HG02678 (cell line): ENCODE measurements around the gene PRMT1.
A peak's percentile ranks its signal among the peaks of the same experiment; 100 is the strongest.

Source experiments
- ATAC-seq: cut with Tn5 transposase; IDR thresholded peaks from one replicate; pipeline ENCODE4 v1.9.1; 2021; ENCODE audit warnings: mild to moderate bottlenecking, moderate library complexity; ENCODE audit not compliant: unreplicated experiment

PRMT1 gene

DNA sequence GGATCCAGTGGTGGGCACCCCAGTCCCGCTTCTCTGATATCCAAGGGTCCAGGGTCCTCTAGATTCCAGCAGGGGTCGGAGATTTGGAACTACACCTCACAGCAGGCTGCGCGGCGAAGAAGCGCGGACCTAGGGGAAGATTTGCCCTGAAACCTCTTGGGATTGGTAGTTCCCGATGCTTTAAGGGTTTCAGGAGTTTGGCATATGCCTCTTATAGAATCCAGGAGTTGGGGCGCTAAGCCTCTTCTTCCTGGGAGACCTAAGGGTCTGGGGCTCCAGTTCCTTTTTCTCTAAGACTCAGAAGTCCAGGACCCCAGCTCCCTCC is 11.0 kb upstream of the PRMT1 start:
- no peak for ATAC-seq

DNA sequence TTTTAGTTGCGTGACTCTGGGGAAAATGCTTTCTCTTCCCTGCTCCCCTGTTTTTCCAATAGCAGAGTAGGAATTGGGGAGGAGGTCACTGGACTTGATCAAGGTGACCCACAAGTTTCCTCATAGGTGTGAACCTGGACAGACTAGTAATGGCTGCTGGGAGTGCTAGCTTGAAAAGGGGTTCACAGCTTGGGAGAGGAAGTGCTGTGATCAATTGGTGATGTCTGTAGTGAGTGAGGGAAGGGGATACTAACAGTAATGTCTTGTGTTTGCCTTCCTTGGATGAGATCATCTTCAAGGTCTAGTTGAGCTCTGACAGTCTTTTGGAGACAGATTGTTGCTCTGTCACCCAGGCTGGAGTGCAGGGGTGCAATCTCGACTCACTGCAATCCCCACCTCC is 9.6 kb upstream of the PRMT1 start:
- no peak for ATAC-seq

DNA sequence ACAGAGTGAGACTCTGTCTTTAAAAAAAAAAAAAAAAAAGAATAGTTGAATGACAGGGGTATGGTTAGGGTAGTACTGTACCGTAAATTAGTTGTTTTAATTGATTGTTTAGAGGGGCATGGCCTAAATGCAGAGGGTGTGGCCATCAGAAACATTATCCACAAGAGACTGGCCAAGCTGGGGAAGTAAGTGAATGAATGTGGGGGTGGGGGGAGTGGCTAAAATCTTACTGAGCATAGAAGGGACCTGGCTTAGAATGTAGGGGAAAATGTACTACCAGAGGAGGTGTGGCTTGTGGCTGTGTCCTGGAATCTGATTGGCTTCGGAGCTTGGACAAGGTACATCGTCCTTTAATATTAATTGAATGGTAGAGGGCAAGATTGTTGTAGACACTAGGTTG is 7.6 kb upstream of the PRMT1 start:
- no peak for ATAC-seq

DNA sequence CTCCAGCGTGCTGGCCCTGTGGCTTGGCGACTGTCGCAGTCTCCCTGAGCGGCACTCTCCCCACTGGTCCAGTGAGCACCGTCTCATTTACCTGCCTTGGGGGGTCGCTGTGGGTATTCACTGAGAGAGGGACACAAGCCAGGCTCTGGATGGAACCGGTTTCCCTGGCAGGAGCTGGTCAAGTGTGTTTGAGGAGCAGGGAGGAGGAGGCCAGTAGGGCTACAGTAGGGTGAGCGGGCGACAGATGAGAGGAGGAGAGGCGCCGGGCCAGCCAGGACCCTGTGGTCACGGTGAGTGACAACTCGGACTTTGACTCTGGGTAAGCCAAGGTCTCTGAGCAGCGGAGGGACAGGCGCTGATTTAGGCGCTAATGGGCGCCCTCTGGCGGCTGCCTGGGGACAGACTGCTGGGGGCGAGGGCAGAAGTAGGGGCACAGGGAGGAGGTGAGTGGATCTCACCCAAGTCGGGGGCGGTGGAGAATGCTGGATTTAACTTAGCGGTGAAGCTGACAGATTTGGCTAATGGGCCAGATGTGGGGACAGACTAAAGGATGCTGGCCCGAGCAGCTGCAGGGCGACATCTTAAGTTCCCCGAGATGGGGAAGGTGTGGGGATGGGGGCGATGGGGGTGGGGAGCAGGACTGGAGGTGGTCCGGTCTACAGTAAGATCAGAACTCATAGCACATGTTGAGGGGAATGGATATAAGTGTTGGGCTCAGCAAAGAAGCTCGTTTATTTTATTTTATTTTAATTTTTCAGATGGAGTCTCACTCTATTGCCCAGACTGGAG is 4.7 kb upstream of the PRMT1 start:
- no peak for ATAC-seq

DNA sequence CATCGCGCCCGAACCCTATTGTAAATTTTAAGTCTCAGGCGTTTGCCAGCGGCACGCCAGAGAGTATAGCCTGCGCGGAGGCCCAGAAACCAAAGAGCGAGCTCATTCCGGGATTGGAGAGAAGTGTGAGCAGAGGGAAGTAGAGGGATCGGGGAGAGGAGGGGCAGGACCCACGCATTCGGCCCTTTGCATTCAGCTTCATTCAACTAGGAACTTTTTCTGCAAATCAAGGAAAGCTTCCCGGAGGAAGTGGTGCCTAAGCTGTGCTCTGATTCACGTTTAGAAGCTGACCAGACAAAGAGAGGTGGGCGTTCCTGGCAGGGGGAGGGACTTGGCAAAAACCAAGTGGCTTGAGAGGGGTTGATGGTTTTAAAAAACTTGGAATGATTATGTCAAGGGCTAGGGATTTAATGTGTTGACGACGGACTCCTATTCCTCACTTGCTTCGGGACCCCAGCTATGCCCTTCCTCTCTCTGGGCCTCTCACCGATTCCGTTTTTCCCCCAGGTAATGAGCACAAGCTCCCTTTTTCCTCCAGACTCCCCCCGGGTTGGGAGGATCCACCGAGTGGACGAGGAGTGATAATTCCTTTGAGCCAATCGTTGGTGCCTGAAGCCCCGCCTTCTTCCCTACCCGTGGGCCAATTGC is 811 bp upstream of the PRMT1 start:
- ATAC-seq: peak; percentile 18

DNA sequence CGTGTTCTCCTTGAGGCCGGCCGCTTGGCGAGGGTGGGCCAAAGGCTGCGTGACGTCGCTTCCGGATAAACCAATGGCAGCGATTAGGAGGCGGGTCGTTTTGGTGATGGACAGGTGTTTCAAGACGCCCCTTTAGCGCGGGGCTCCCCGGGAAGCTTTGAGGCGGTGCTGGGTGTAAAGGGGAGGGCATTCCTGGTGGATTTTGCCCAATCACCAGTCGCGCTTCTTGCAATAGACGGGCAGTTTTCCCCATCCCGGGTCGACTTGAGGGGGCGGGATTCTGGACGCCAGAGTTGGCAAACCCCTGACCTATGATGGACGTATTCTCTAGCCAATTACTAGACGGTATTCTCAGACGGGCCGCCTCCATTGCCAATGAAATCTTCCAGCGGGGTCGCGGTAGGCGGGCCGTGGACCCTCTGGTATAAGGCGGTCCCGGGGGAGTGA is 264 bp upstream of the PRMT1 start:
- peak; percentile 71 for ATAC-seq

DNA sequence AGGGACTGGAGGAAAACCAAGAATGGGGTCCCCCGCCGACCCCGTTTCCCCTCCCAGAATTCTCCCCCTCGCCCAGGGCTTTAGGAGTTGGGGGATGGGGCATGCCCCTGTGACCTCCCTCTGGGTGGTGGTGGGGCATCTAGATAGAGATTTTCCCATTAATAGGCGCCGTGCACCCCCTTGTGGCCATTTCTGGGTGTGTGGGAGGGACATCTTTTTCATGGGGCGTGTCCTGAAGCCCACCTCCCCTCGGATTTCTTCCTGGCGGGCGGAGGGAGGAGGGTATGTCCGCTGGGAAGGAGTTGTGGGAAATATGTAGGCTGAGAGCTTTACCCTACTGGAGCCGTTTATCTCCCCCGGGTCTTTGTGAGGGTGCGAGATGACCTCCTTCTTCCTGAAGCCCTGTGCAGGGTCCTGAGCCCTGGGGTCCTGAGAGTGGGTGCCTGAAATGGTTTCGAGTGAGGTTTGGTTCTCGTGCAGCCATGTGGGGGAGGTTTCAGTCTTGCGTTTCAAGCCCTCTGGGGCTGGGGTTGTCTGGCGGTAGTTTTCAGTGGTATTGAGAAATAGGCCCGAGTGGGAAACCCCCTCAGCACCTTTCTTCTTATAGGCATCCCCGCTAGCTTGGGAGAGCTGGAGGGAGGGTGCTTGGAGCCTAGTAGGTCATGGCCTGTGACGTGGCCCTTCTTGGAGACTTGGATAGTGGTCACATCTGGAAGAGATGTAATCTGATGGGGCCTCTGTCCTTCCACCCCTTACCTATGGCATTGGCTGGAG is 1.0 kb downstream of the PRMT1 start:
- ATAC-seq: no peak

DNA sequence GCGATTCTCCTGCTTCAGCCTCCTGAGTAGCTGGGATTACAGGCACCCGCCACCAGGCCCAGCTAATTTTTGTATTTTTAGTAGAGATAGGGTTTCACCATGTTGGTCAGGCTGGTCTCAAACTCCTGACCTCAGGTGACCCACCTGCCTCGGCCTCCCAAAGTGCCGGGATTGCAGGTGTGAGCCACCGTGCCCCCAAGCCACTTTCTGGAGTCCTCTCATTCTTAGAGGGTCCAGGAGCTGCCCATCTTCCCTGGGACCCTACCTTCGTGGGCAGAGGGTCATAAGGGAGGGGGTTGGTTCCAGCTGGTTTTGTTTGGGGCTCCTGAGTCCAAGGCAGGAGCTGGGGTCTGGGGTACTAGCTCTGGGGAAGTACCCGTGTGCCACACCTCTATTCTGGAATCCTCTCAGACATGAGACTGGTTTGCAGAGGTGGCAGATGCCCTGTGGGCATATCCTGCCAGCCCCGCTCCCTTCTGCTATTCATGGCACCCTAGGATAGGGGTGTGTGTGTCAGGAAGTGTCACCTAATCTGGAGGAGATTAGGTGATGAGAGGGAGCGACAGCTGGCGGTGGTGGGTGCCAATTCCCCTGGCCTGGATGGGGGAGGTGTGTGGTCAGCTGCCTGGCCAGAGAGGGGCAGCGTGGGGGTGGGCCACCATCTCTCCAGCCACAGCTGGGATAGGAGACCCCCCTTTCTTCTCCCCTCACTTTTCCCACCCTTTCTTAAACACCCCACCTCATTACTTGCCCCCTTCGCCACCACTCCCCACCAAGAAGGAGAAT is 2.1 kb downstream of the PRMT1 start:
- no peak for ATAC-seq

DNA sequence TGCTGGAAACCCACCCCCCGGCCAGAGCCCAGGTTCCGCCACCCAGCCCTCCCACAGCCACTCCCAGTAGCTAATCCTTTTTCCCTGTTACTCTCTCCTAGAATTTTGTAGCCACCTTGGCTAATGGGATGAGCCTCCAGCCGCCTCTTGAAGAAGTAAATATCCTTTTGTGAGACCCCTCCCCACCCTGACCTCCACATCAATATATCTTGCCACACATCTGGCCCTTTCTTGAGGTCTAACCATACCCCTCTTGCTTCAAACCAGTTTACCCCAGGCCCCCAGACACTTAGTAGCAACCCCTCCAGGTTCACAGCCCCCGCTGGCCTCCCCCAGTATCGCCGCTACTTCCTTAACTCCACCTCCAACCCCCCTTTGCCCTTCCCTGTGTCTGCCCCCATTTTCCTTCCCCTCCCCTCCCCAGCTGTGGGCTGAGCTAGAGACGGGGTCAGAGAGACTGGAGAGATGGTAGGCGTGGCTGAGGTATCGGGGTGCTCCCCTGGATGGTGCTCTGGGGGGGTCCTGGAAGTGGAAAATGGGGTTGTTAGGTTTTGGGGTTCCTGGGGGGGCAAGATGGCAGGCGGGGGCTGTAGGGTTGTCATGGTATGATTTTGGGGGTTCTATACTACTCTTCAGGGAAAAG is 2.8 kb downstream of the PRMT1 start:
- ATAC-seq: no peak

DNA sequence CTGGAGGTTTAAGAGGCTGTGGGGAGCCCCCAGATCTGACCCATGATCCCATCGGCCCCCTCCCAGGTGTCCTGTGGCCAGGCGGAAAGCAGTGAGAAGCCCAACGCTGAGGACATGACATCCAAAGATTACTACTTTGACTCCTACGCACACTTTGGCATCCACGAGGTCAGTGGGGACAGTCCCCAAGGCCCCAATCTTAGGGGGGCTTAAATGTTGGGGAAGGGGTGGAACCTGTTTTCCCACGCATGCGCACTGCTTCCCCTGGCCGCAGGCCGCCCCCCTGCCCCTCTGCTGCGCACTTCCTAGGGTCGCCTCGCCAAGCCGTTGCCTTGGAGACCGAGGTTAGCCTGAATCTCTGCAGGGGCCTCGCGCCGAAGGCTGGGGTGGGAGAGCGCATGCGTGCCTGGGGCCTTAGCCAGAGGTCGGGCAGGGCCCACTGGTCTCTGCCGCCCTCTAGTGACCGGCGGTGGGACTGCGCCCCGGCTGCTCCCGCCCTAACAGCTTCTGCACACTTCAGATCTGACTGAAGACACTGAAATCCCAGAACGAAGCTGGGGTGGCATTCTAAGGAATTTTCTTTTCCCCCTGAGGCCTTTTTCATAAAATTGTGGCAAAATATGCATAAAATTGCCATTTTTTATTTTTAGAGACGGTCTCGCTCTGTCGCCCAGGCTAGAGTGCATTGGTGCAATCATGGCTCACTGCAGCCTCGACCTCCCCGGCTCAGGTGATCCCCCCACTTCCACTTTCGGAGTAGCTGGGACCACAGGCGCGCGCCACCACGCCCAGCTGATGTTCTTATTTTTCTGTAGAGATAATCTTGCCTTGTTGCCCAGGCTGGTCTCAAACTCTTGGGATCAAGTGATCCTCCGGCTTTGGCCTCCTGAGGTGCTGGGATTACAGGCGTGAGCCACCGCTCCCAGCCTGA is 3.6 kb downstream of the PRMT1 start:
- ATAC-seq: no peak

DNA sequence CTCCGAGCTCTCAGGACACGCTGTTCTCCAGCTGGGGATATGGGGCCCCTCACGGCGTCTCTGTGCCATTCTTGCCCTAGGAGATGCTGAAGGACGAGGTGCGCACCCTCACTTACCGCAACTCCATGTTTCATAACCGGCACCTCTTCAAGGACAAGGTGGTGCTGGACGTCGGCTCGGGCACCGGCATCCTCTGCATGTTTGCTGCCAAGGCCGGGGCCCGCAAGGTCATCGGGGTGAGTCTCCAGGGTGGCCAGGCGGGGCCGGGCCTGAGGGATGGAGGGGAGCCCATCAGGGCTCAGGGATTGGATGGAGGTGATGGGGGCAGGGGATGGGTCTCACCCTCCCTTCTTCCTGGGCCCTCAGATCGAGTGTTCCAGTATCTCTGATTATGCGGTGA is 4.8 kb downstream of the PRMT1 start:
- ATAC-seq: no peak

DNA sequence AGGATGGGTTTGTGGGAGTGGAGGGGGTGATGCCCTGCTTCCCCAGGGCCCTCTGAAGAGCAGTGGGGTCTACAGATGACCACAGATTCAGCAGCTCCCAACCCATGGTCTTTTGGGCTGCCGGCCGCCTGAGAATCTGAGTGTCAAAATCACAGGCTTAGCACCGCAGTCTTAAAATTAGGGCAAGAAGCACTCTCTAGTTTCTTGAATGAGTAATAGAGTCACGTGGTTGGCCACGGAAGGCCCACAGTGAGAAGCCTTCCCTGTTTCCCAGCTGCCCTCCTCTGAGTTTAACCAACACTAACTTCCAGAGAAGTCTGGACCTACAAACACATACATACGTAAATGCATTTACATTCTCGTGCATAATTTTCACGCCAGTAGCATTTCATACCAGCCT is 5.2 kb downstream of the PRMT1 start:
- no peak for ATAC-seq

DNA sequence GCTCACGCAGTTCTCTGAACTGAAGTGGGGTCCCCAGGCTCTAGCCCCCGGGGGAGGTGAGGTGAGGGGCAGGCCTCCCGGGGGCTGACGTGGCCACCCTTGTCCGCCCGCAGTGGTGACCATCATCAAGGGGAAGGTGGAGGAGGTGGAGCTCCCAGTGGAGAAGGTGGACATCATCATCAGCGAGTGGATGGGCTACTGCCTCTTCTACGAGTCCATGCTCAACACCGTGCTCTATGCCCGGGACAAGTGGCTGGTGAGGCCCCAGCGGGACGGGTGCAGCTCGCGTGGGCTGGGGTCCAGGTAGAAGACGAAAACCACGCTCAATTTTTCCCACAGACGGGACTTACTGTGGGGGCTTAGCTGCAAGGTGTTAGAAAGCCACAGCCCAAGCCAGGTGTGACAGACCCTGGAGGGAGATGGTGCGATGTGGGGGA is 6.8 kb downstream of the PRMT1 start:
- ATAC-seq: no peak

DNA sequence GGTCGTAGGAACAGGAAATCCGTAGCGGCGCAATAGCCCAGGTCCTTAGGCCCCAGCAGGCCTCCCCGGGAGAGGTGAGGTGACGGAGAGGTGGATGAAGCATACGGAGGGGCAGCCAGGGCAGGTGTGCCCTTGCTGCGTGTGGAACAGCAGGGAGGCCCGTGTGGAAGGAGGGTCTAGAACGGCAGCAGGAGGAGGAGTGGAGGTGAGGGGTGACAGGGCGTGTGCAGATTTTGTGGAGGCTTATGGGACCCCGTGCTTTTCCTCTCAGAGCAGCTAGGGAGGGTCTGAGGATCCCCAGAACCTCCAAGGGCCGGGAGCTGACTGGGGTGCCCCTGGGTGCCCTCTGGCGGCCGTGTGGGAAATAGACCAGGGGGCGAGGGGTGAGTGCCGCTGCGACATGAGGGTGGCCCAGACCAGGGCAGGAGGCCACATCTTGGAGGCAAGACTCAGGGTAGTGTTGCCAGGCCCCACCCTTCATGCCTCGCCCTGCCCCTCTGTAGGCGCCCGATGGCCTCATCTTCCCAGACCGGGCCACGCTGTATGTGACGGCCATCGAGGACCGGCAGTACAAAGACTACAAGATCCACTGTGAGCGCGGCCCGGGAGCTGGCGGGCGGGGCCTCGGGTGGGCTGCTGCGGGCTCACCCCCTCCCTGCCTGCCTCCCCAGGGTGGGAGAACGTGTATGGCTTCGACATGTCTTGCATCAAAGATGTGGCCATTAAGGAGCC is 7.3 kb downstream of the PRMT1 start:
- no peak for ATAC-seq

DNA sequence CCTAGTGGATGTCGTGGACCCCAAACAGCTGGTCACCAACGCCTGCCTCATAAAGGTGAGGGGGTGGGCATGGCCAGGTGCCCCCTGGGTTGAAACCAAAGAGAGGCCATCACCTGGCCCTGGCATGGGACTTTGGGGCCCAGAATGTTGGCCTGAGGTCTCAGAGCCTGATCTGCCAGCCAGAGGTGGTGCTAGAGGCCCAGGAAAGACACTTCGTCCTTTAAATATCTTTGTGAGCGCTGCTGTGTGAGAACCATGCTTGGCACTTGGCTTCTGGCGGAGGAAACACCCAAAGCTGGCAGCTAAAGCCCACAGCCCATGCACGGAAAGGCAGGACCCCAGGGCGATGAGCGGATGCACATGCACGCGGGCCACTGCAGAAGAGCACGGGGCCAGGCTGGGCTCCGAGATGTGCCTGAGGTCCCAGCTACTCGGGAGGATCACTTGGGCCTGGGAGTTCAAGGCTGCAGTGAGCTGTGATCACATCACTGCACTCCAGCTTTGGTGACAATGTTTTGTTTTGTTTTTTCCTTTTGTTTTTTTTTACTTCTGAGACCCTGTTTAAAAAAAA is 8.0 kb downstream of the PRMT1 start:
- no peak for ATAC-seq

DNA sequence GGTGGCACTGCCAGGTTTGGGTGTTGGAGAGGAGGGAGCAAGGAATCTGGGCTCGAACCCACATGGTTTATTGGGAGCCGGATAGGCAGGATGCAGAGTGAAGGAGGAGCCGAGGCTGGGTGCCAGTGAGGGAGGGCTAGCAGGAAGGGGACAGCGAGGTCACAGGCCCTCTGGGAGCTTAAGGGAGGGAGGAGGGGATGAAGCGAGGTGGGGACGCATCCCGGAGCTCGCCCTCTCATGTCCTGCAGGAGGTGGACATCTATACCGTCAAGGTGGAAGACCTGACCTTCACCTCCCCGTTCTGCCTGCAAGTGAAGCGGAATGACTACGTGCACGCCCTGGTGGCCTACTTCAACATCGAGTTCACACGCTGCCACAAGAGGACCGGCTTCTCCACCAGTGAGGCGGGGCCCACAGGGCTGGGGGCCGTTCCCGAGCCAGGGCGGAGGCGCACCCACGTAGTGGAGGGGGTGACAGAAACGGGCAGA is 8.8 kb downstream of the PRMT1 start:
- no peak for ATAC-seq

DNA sequence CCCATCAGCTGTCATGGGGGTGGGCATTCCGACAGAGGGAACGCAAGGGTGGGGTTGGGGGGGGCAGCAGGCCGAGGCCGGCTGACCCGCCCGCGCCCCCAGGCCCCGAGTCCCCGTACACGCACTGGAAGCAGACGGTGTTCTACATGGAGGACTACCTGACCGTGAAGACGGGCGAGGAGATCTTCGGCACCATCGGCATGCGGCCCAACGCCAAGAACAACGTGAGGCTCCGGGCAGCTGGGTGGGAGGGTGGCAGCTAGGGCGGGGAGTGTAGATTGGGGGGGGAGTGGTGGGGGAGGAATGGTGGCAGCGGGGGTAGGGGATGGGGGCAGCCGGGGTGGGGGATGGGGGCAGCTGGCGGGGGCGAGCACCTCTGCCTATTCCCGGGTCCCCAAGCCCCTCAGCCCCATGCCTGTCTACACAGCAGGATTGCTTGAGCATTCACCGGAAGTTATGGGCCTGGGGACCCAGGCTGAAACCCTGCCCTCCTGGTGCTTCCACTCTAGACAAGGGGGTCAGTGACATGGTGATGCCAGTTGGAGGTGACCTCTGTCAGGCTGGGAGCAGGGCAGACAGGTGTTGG is 9.5 kb downstream of the PRMT1 start:
- no peak for ATAC-seq

DNA sequence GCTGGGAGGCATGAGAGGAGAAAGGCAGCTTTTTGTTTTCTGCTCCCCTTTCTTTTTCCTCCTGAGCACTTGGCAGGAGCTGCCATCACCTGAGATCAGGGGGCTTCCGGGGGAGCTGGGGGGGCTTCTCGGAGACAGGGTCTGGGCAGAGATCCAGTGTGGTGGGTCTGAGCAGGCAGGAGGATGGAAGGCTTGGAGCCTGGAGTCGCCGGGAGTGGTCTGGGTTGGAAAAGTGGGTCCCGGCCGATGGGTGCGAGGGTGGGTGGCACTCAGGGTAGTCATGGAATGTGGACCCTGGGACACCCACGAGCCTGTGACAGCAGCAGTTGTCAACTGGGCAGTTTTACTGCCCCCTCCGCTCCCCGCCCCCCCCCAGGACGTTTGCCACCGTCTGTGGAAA is 10.1 kb downstream of the PRMT1 start:
- no peak for ATAC-seq
